ENCODE measurements around the gene TBC1D8.
"Not testable (repeated sequence)": the region's sequence is repeated elsewhere in the genome, so short reads cannot be mapped to it uniquely, and the experiment has no call there.

TBC1D8 gene

GRCh38 chr2:101151146-101151858, at the start of gene TBC1D8:
TBC1D8 (minus strand) TSS chr2:101151382; CDS start chr2:101151253, 129 bp downstream.
- DNase-seq, result peak; percentile 54

GRCh38 chr2:101200676-101201075, 49.5 kb upstream of the TBC1D8 start:
- DNase-seq, result no peak

- DNase-seq, result no peak
These were observed 48.1 kb upstream of the TBC1D8 start for GRCh38 chr2:101199251-101199791.

GRCh38 chr2:101197814-101198213, 46.6 kb upstream of the TBC1D8 start:
- DNase-seq, result no peak

- DNase-seq, result no peak
These were observed 46.1 kb upstream of the TBC1D8 start for GRCh38 chr2:101197215-101197745.

- DNase-seq, result no peak
These were observed 44.9 kb upstream of the TBC1D8 start for GRCh38 chr2:101195871-101196661.

GRCh38 chr2:101193033-101193626, 41.9 kb upstream of the TBC1D8 start:
- no peak for DNase-seq

DNA sequence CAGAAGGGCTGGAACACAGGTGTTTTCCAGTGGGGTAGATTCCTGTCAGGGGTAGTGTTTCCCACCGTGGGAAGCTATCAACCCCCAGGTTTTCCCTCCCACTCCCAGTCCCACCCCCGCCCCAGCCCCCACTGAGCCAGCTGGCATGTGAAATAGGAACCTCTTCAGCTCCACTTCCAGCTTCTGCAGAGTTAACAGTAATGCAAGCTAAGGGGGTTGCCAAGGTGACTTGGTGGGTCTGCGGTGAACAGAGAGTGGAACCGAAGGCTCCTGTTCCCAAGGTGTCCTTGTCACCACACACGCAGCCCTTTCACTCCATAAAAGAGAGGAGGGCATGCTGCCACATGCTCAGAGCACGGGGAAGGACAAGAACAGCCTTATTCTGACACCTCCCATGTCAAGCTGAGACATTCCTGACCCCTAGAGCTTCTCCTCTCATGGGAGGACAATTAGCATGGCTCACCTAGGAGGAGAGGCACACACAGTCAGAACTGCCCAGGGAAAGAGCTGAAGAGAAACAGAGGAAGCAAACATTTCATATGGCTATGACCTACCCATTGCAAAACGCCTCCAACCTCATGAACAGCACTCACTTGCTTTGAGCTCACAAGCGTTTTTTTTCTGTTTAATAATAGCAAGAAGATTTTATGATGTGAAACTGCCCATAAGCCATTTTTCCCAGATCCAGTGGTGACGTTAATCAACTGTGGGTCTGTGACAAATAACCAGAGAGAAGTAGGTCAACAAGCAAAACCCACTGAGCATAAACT, 39.8 kb upstream of the TBC1D8 start:
- DNase-seq, result no peak

- no peak for DNase-seq
These were observed 37.7 kb upstream of the TBC1D8 start for GRCh38 chr2:101188683-101189405.

- DNase-seq, result no peak
These were observed 35.9 kb upstream of the TBC1D8 start for GRCh38 chr2:101187131-101187530.

DNA sequence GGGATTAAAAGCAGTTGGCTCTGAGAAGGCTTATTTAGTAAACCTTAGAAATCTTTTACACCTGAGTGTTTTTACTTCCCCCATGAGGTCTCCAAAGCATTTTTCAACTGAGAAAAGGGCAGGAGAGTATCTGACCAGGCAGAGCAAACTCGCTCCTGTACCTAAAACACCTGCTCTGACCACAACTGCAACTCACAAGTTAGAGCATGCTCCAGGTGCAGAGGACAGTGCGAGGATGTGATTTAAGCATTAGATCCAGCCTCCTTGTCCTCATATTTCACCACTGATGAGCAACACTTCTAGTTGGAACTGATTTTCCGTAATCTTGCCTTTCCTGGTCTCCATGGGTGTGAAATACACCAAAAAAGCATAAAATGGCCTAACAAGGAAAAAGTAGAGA, 34.5 kb upstream of the TBC1D8 start:
- no peak for DNase-seq

GRCh38 chr2:101185085-101185484, 33.9 kb upstream of the TBC1D8 start:
- DNase-seq, result no peak

- no peak for DNase-seq
These were observed 28.8 kb upstream of the TBC1D8 start for GRCh38 chr2:101179982-101180381.

- DNase-seq, result no peak
These were observed 25.6 kb upstream of the TBC1D8 start for GRCh38 chr2:101176803-101177202.

- DNase-seq, result no peak
These were observed 24.8 kb upstream of the TBC1D8 start for GRCh38 chr2:101175991-101176390.

GRCh38 chr2:101173707-101174295, 22.6 kb upstream of the TBC1D8 start:
- DNase-seq, result peak; percentile 53

- DNase-seq, result not testable (repeated sequence)
These were observed 18.6 kb upstream of the TBC1D8 start for GRCh38 chr2:101169822-101170221.

DNA sequence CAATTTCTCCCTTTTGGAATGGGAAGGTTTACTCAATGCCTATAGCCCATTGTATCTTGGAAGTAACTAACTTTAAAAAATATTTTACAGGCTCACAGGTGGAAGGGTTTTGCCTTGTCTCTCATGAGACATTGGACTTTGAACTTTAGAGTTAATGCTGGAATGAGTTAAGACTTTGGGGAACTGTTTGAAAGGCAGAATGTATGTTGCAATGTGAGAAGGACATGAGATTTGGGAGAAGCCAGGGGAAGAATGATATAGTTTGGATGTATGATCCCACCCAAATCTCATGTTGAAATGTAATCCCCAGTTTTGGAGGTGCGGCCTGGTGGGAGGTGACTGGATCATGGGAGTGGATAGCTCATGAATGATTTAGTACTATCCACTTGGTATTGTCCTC, 17.5 kb upstream of the TBC1D8 start:
- DNase-seq, result no peak

GRCh38 chr2:101167532-101167931, 16.4 kb upstream of the TBC1D8 start:
- DNase-seq, result not testable (repeated sequence)

GRCh38 chr2:101164021-101164420, 12.8 kb upstream of the TBC1D8 start:
- no peak for DNase-seq

- no peak for DNase-seq
These were observed 11.6 kb upstream of the TBC1D8 start for GRCh38 chr2:101162561-101163330.

Data from stimulated activated CD4-positive, alpha-beta T cell treated with anti-CD3 and anti-CD28 coated beads, Interleukin-1b, Interleukin-23, amount 100 ng/mL, for 48 hours (primary cell).